ENCODE measurements around the gene NAP1L4.

Gene NAP1L4

GRCh38 chr11:3011891-3012885 is 20.1 kb upstream of the NAP1L4 start:
- Histone ChIP-seq H3K4me3 (ENCODE audit: insufficient read depth, low read depth, low read length, poor library complexity, severe bottlenecking) (no peak overlapping the region), H3K9me3 (ENCODE audit: control insufficient read depth, low read length) (no peaks in the 10 kb centered on the region), H3K27ac (ENCODE audit: insufficient read depth, low read length, poor library complexity, severe bottlenecking) (no peak overlapping the region), H3K36me3 (ENCODE audit: control insufficient read depth, insufficient read depth, low read length) (peaks cover 31% of the 10 kb centered on the region), H3K27me3 (replicated peaks; ENCODE audit: control insufficient read depth, insufficient read depth, low read length, poor library complexity, severe bottlenecking) (no peaks in the 10 kb centered on the region), H3K4me1 (ENCODE audit: control insufficient read depth, insufficient read depth, low read length, poor library complexity, severe bottlenecking) (peaks cover 35% of the 10 kb centered on the region)
- DNase-seq, result no peak

DNA sequence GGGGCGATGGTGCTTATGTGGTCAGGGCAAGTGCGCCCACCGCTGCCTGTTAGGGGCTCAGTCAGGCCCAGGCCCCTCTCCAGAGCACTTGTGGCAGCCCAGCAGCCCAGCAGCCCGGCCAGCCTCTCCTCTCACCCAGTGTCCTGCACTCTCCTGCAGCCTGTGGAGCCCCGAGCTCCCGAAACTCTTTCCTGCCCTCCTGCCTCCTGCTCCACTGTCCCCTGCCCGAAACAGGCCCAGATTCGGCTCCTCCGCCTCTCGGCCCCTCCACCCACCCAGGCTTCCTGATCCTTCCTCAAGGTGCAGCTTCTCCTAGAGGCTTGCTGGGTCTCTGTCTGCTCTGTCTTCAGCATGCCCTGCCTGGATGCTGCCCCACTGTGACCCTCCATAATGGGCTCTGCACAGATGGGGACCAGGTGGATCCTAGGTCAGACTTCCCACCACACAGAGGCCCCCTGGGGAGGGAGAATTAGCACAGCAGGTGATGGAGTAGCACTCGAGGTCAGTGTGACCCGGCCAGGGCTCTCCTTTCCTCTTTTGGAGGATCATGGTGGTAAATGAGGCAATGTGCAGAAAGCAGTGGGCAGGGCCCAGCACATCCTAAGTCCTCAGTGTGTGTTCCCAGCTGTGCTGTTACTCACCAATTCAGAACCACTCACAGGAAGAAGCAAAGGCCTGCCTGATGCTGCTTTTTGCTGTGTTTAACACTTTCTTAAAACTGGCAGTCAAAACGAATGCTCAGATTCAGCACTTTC is 18.6 kb upstream of the NAP1L4 start:
- H3K27ac ChIP-seq (ENCODE audit: insufficient read depth, low read length, poor library complexity, severe bottlenecking), result no peak overlapping the region
- H3K9me3 ChIP-seq (ENCODE audit: control insufficient read depth, low read length), result no peaks in the 10 kb centered on the region
- H3K27me3 ChIP-seq (replicated peaks; ENCODE audit: control insufficient read depth, insufficient read depth, low read length, poor library complexity, severe bottlenecking), result no peaks in the 10 kb centered on the region
- DNase-seq, result no peak
- H3K4me1 ChIP-seq (ENCODE audit: control insufficient read depth, insufficient read depth, low read length, poor library complexity, severe bottlenecking), result peaks cover 25% of the 10 kb centered on the region
- H3K4me3 ChIP-seq (ENCODE audit: insufficient read depth, low read depth, low read length, poor library complexity, severe bottlenecking), result no peak overlapping the region
- peaks cover 28% of the 10 kb centered on the region for H3K36me3 ChIP-seq (ENCODE audit: control insufficient read depth, insufficient read depth, low read length)

GRCh38 chr11:3010004-3010403 is 17.9 kb upstream of the NAP1L4 start:
- Histone ChIP-seq H3K9me3 (ENCODE audit: control insufficient read depth, low read length) (no peaks in the 10 kb centered on the region), H3K27ac (ENCODE audit: insufficient read depth, low read length, poor library complexity, severe bottlenecking) (no peak overlapping the region), H3K27me3 (replicated peaks; ENCODE audit: control insufficient read depth, insufficient read depth, low read length, poor library complexity, severe bottlenecking) (no peaks in the 10 kb centered on the region), H3K36me3 (ENCODE audit: control insufficient read depth, insufficient read depth, low read length) (peaks cover 28% of the 10 kb centered on the region), H3K4me1 (ENCODE audit: control insufficient read depth, insufficient read depth, low read length, poor library complexity, severe bottlenecking) (peaks cover 18% of the 10 kb centered on the region), H3K4me3 (ENCODE audit: insufficient read depth, low read depth, low read length, poor library complexity, severe bottlenecking) (no peak overlapping the region)
- DNase-seq, result no peak

DNA sequence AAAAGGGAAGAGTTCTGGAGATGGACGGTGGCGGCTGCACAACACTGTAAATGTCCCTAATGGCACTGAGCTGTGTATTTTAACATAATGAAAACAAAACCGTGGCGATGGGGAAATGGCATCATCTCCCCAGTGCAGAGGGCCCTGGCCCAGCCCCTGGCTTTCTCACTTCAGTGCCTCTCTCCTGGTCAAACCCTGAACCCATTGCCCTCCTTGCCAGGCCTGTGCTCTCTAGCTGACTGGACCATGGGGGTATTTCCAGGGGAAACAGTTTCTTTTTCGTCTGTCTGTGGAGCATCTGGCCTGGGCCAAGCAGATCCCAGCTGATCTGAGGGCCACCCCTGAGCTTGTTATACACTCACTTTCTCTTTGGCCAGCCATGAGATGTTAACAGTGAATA is 17.4 kb upstream of the NAP1L4 start:
- Histone ChIP-seq H3K27ac (ENCODE audit: insufficient read depth, low read length, poor library complexity, severe bottlenecking) (no peak overlapping the region), H3K4me3 (ENCODE audit: insufficient read depth, low read depth, low read length, poor library complexity, severe bottlenecking) (no peak overlapping the region), H3K4me1 (ENCODE audit: control insufficient read depth, insufficient read depth, low read length, poor library complexity, severe bottlenecking) (peaks cover 13% of the 10 kb centered on the region), H3K27me3 (replicated peaks; ENCODE audit: control insufficient read depth, insufficient read depth, low read length, poor library complexity, severe bottlenecking) (no peaks in the 10 kb centered on the region), H3K9me3 (ENCODE audit: control insufficient read depth, low read length) (no peaks in the 10 kb centered on the region), H3K36me3 (ENCODE audit: control insufficient read depth, insufficient read depth, low read length) (peaks cover 29% of the 10 kb centered on the region)
- no peak for DNase-seq

GRCh38 chr11:3008746-3009336 is 16.7 kb upstream of the NAP1L4 start:
- H3K27ac ChIP-seq (ENCODE audit: insufficient read depth, low read length, poor library complexity, severe bottlenecking), result no peak overlapping the region
- H3K27me3 ChIP-seq (replicated peaks; ENCODE audit: control insufficient read depth, insufficient read depth, low read length, poor library complexity, severe bottlenecking), result no peaks in the 10 kb centered on the region
- H3K36me3 ChIP-seq (ENCODE audit: control insufficient read depth, insufficient read depth, low read length), result peaks cover 36% of the 10 kb centered on the region
- H3K4me1 ChIP-seq (ENCODE audit: control insufficient read depth, insufficient read depth, low read length, poor library complexity, severe bottlenecking), result peaks cover 6% of the 10 kb centered on the region
- H3K4me3 ChIP-seq (ENCODE audit: insufficient read depth, low read depth, low read length, poor library complexity, severe bottlenecking), result no peak overlapping the region
- H3K9me3 ChIP-seq (ENCODE audit: control insufficient read depth, low read length), result no peaks in the 10 kb centered on the region
- no peak for DNase-seq

DNA sequence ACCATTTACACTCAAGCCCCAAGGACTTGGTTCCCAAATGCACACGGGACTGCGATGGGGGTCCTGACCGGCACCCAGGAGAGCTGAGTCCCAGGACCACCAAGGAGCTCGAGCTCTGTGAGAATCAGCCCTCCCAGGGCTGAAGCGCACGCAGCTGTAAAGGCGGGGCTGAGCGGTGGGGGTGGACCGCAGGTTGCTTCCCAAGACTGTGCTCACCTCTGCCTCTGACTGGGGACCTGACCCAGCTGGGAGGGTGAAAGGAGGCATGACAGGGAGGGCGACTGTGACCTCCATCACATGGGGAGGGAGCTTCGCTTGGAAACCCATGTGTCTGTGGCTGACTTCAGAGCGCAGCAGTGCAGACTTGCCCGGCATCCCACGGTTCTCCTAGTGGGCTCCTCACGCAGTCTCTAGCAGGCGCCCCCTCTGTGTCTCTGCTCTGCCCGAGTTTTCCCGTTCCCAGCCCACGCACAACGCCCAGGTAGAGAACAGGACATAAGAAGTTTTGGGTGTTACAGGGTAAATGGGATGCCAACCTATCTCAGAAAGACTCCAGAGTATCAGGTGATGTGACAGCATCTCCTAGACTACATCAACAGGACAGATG is 15.4 kb upstream of the NAP1L4 start:
- no peaks in the 10 kb centered on the region for H3K9me3 ChIP-seq (ENCODE audit: control insufficient read depth, low read length)
- H3K4me1 ChIP-seq (ENCODE audit: control insufficient read depth, insufficient read depth, low read length, poor library complexity, severe bottlenecking), result no peaks in the 10 kb centered on the region
- H3K27ac ChIP-seq (ENCODE audit: insufficient read depth, low read length, poor library complexity, severe bottlenecking), result no peak overlapping the region
- DNase-seq, result no peak
- H3K4me3 ChIP-seq (ENCODE audit: insufficient read depth, low read depth, low read length, poor library complexity, severe bottlenecking), result no peak overlapping the region
- peaks cover 45% of the 10 kb centered on the region for H3K36me3 ChIP-seq (ENCODE audit: control insufficient read depth, insufficient read depth, low read length)
- no peaks in the 10 kb centered on the region for H3K27me3 ChIP-seq (replicated peaks; ENCODE audit: control insufficient read depth, insufficient read depth, low read length, poor library complexity, severe bottlenecking)

GRCh38 chr11:3006505-3007260 is 14.6 kb upstream of the NAP1L4 start:
- Histone ChIP-seq H3K36me3 (ENCODE audit: control insufficient read depth, insufficient read depth, low read length) (peaks cover 49% of the 10 kb centered on the region), H3K4me1 (ENCODE audit: control insufficient read depth, insufficient read depth, low read length, poor library complexity, severe bottlenecking) (no peaks in the 10 kb centered on the region), H3K27ac (ENCODE audit: insufficient read depth, low read length, poor library complexity, severe bottlenecking) (no peak overlapping the region), H3K4me3 (ENCODE audit: insufficient read depth, low read depth, low read length, poor library complexity, severe bottlenecking) (no peak overlapping the region), H3K9me3 (ENCODE audit: control insufficient read depth, low read length) (no peaks in the 10 kb centered on the region), H3K27me3 (replicated peaks; ENCODE audit: control insufficient read depth, insufficient read depth, low read length, poor library complexity, severe bottlenecking) (no peaks in the 10 kb centered on the region)
- no peak for DNase-seq

DNA sequence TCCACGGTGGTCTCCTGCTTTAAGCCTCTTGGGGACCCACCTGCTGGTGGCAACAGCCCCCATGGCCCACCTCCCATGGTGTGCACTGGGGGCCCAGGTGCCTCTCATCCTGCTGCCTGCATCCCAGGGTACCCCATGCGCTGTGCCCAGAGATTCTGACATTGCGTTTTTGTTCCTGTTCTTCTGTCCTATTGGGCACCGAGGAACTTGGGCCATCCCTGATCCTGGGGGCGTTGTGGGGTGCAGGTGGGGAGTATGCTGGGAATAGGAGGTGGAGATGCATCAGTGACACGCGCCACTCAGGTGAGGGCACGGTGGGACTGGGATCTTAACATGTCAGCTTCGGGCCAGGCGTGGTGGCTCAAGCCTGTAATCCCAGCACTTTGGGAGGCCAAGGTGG is 12.4 kb upstream of the NAP1L4 start:
- Histone ChIP-seq H3K4me1 (ENCODE audit: control insufficient read depth, insufficient read depth, low read length, poor library complexity, severe bottlenecking) (no peaks in the 10 kb centered on the region), H3K36me3 (ENCODE audit: control insufficient read depth, insufficient read depth, low read length) (peaks cover 51% of the 10 kb centered on the region), H3K27me3 (replicated peaks; ENCODE audit: control insufficient read depth, insufficient read depth, low read length, poor library complexity, severe bottlenecking) (no peaks in the 10 kb centered on the region), H3K27ac (ENCODE audit: insufficient read depth, low read length, poor library complexity, severe bottlenecking) (no peak overlapping the region), H3K4me3 (ENCODE audit: insufficient read depth, low read depth, low read length, poor library complexity, severe bottlenecking) (no peak overlapping the region), H3K9me3 (ENCODE audit: control insufficient read depth, low read length) (no peaks in the 10 kb centered on the region)
- no peak for DNase-seq

Measured in effector memory CD4-positive, alpha-beta T cell (primary cell).